Spleen (tissue), 7 donors: ENCODE measurements around the gene MESP2.

ENCODE experiments used
- CTCF ChIP-seq, 11 experiments: fragments of 200-600 bp in 7 of 11; fragments of 450-650 bp in 4 of 11; sonication (generic) in 4 of 11; IDR thresholded peaks in 8 of 11; conservative IDR thresholded peaks in 3 of 11; 1 replicate in 7 of 11; 2 replicates in 4 of 11; pipeline versions ENCODE4 v1.4.0 to v1.8.0; 2016 to 2021; ENCODE audit warnings: antibody characterized with exemption in 11 of 11, inconsistent platforms in 4 of 11, mild to moderate bottlenecking in 1 of 11
- POLR2AphosphoS5 ChIP-seq, 3 donors: sonication (generic); formaldehyde crosslinking; IDR thresholded peaks; one replicate each; pipeline ENCODE4 v1.5.1; 2017; ENCODE audit warnings: antibody characterized with exemption in 3 of 3
- donor health status: DM: no; HTN: no; CAD: no; lungs with moderate emphysema.
- donor health status: DM: no; HTN: no; CAD: no.
- donor health status: DM: no; HTN: no; CAD: no.

- no peak for TF ChIP-seq CTCF (IDR thresholded peaks at IDR 0.05 in 8 of 11, conservative IDR thresholded peaks at IDR 0.05 in 3 of 11)
- no peak for TF ChIP-seq POLR2AphosphoS5 (IDR thresholded peaks at IDR 0.05)
Observed at GRCh38 chr15:89745768-89746167, 30.4 kb upstream of the MESP2 start.
